GM04504 (cell line): Measurements from ENCODE around the gene METTL9.
"Not testable (repeated sequence)": the region's sequence is repeated elsewhere in the genome, so short reads cannot be mapped to it uniquely, and the experiment has no call there.

Experiments
- DNase-seq: peaks from one replicate; pipeline ENCODE4 v3.0.0-alpha.2; 2012; ENCODE audit warnings: low read depth

The METTL9 gene

GRCh38 chr16:21611198-21611555, 11.8 kb downstream of the METTL9 start:
- DNase-seq: no peak

GRCh38 chr16:21611556-21612384, 12.4 kb downstream of the METTL9 start:
- no peak for DNase-seq

- no peak for DNase-seq
Measured at GRCh38 chr16:21613361-21613760, 14.0 kb downstream of the METTL9 start.

- DNase-seq: no peak
Measured at GRCh38 chr16:21613781-21614180, 14.4 kb downstream of the METTL9 start.

GRCh38 chr16:21614896-21615295, 15.5 kb downstream of the METTL9 start:
- DNase-seq: no peak

- DNase-seq: no peak
Measured at GRCh38 chr16:21617607-21618006, 18.2 kb downstream of the METTL9 start.

- DNase-seq: no peak
Measured at GRCh38 chr16:21618281-21618680, 18.9 kb downstream of the METTL9 start.

GRCh38 chr16:21619765-21620425, 20.5 kb downstream of the METTL9 start:
- no peak for DNase-seq

- no peak for DNase-seq
Measured at GRCh38 chr16:21620592-21620991, 21.2 kb downstream of the METTL9 start.

- no peak for DNase-seq
Measured at GRCh38 chr16:21622545-21622944, 23.2 kb downstream of the METTL9 start.

GRCh38 chr16:21625026-21625425, 25.6 kb downstream of the METTL9 start:
- no peak for DNase-seq

- DNase-seq: peak; percentile 94
Measured at GRCh38 chr16:21626659-21627277, 27.4 kb downstream of the METTL9 start.

GRCh38 chr16:21628121-21628726, 28.8 kb downstream of the METTL9 start:
- no peak for DNase-seq

- peak; percentile 45 for DNase-seq
Measured at GRCh38 chr16:21628772-21629171, 29.4 kb downstream of the METTL9 start.

GRCh38 chr16:21629616-21630539, 30.5 kb downstream of the METTL9 start:
- not testable (repeated sequence) for DNase-seq

- not testable (repeated sequence) for DNase-seq
Measured at GRCh38 chr16:21630866-21631265, 31.5 kb downstream of the METTL9 start.

- DNase-seq: not testable (repeated sequence)
Measured at GRCh38 chr16:21631376-21631775, 32.0 kb downstream of the METTL9 start.

GRCh38 chr16:21631951-21632575, 32.7 kb downstream of the METTL9 start:
- DNase-seq: not testable (repeated sequence)

GRCh38 chr16:21634216-21634615, 34.8 kb downstream of the METTL9 start:
- DNase-seq: no peak

- not testable (repeated sequence) for DNase-seq
Measured at GRCh38 chr16:21635694-21636093, 36.3 kb downstream of the METTL9 start.
